OCI-M2 (cell line): ENCODE measurements around the gene BTBD3.

Experiments used
- DNase-seq: peaks from one replicate; lab custom pipeline; 2025; ENCODE audit not compliant: unreplicated experiment; lab: John Stamatoyannopoulos, UW

Gene BTBD3

GRCh38 chr20:11917663-11918062 lies at the start of gene BTBD3:
BTBD3 (plus strand) TSS chr20:11917893; CDS start chr20:11918276, 383 bp downstream.
- DNase-seq: no peak

- no peak for DNase-seq
These were observed 48.1 kb upstream of the BTBD3 start for GRCh38 chr20:11869641-11870040.

- no peak for DNase-seq
These were observed 47.3 kb upstream of the BTBD3 start for GRCh38 chr20:11870411-11870810.

- no peak for DNase-seq
These were observed 41.1 kb upstream of the BTBD3 start for GRCh38 chr20:11876555-11876954.

- DNase-seq: no peak
These were observed 37.0 kb upstream of the BTBD3 start for GRCh38 chr20:11880680-11881079.

- no peak for DNase-seq
These were observed 36.2 kb upstream of the BTBD3 start for GRCh38 chr20:11881449-11881848.

- no peak for DNase-seq
These were observed 35.0 kb upstream of the BTBD3 start for GRCh38 chr20:11882651-11883050.

- no peak for DNase-seq
These were observed 29.0 kb upstream of the BTBD3 start for GRCh38 chr20:11888648-11889047.

- peak; percentile 18 for DNase-seq
These were observed 27.2 kb upstream of the BTBD3 start for GRCh38 chr20:11890331-11891076.

- no peak for DNase-seq
These were observed 26.5 kb upstream of the BTBD3 start for GRCh38 chr20:11891077-11891775.

GRCh38 chr20:11891776-11892545 lies 25.7 kb upstream of the BTBD3 start:
- DNase-seq: peak; percentile 37

GRCh38 chr20:11894062-11894461 lies 23.6 kb upstream of the BTBD3 start:
- no peak for DNase-seq

- DNase-seq: no peak
These were observed 21.8 kb upstream of the BTBD3 start for GRCh38 chr20:11895861-11896387.

- DNase-seq: no peak
These were observed 16.6 kb upstream of the BTBD3 start for GRCh38 chr20:11901127-11901526.

- no peak for DNase-seq
These were observed 15.4 kb upstream of the BTBD3 start for GRCh38 chr20:11902285-11902697.

GRCh38 chr20:11905460-11906179 lies 12.1 kb upstream of the BTBD3 start:
- DNase-seq: no peak

- no peak for DNase-seq
These were observed 10.8 kb upstream of the BTBD3 start for GRCh38 chr20:11906626-11907480.

GRCh38 chr20:11907621-11908020 lies 10.1 kb upstream of the BTBD3 start:
- no peak for DNase-seq

GRCh38 chr20:11912013-11912658 lies 5.6 kb upstream of the BTBD3 start:
- DNase-seq: no peak
